Testis (tissue), 3 donors: ENCODE data around the gene TGFBRAP1. TPM values are rescaled to one million over a fixed set of nuclear protein-coding genes. Genes with fewer than 3 reads are reported as not detected.

Experiments
- DNase-seq: peaks from one replicate; pipeline ENCODE4 v3.0.0-alpha.2; 2019
- H3K27ac ChIP-seq, 2 donors: fragments of 200-600 bp; sonication (generic); one replicate each; pipeline ENCODE4 v1.5.1; 2019
- H3K27me3 ChIP-seq: fragments of 200-600 bp; sonication (generic); one replicate; pipeline ENCODE4 v1.5.1; 2019
- H3K36me3 ChIP-seq: fragments of 200-600 bp; sonication (generic); one replicate; pipeline ENCODE4 v1.5.1; 2017; ENCODE audit warnings: low read depth; ENCODE audit errors: missing control alignments
- H3K4me1 ChIP-seq: fragments of 200-600 bp; sonication (generic); one replicate; pipeline ENCODE4 v1.5.1; 2019
- H3K4me3 ChIP-seq, 2 donors: fragments of 200-600 bp; sonication (generic); one replicate each; pipeline ENCODE4 v1.5.1; 2017 to 2019
- H3K9me3 ChIP-seq: fragments of 200-600 bp; sonication (generic); one replicate; pipeline ENCODE4 v1.5.1; 2017
- POLR2A ChIP-seq: fragments of 450-650 bp; IDR thresholded peaks from one replicate; pipeline ENCODE4 v1.6.1; 2017; ENCODE audit warnings: antibody characterized with exemption, mild to moderate bottlenecking, moderate library complexity
- WGBS, 2 donors: methylation state at CpG; one replicate each; pipeline ENCODE4 v1.1.5; 2018; 5-methylcytosine and 5-hydroxymethylcytosine counted together
- intact Hi-C: fragments of 100-400 bp; cut with DNase I; formaldehyde crosslinking; loops from one replicate; pipeline ENCODE4 v1.15.1; 2023; ENCODE audit warnings: low total_unique reads
- polyA plus RNA-seq: library from polyadenylated mRNA; stranded (reverse); fragments of 350-450 nt; fragmentation: Illumina TruSeq; extraction: RNeasy Lipid Tissue Mini Kit (QIAGEN cat#74804); gene quantifications from one replicate; pipeline ENCODE4 v1.2.3, GENCODE V29; 2014; ENCODE audit warnings: low read depth, low replicate concordance; ENCODE audit not compliant: insufficient read depth
- total RNA-seq, 2 donors: library from RNA; depleted of rRNA; stranded (reverse); fragments of >200 nt; gene quantifications; one replicate each; pipeline ENCODE4 v1.2.3, GENCODE V29; 2016
- TF ChIP-seq, protein P1 (sequence below), 3 experiments: fragments of 450-650 bp in 2 of 3; fragments of 200-600 bp in 1 of 3; sonication (generic) in 1 of 3; IDR thresholded peaks; one replicate each; pipeline ENCODE4 v1.5.1; 2016 to 2019; ENCODE audit warnings: antibody characterized with exemption in 3 of 3, mild to moderate bottlenecking in 2 of 3, moderate library complexity in 1 of 3

Gene TGFBRAP1
- total and polyA plus RNA-seq, 3 donors from 2014 or later = 7.3 to 16.3 (median 10.8) TPM

DNA sequence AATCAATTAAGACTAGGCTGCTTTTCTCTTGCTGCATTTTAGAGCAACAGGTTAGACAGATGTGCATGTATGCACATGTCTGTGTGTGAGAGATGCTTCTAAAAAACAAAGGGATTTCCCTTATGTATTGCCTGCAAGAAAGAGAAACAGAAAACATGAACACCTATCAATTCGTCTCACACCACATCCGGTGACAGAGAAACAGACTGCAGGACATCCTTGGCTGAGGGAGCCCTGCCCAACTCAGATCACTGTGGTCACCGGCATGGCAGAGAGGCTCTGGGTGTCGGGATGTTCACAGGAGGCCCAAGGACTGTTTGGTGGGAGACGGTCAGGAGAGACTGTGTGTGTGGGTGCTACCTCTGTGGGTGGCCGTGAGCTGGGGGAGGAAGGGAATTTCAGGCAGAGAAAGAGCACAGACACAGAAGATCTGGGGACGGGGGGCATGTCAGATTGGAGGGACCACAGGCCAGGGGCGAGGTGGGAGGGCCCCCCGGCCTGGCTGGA is 44.4 kb upstream of the TGFBRAP1 start:
- Histone ChIP-seq H3K4me3 (no peak overlapping the region), H3K27ac (peak overlapping the region; percentile 71 to 73), H3K9me3 (no peaks in the 10 kb centered on the region), H3K36me3 (no peaks in the 10 kb centered on the region), H3K4me1 (peaks cover 85% of the 10 kb centered on the region), H3K27me3 (no peaks in the 10 kb centered on the region)
- TF ChIP-seq, protein P1, sequence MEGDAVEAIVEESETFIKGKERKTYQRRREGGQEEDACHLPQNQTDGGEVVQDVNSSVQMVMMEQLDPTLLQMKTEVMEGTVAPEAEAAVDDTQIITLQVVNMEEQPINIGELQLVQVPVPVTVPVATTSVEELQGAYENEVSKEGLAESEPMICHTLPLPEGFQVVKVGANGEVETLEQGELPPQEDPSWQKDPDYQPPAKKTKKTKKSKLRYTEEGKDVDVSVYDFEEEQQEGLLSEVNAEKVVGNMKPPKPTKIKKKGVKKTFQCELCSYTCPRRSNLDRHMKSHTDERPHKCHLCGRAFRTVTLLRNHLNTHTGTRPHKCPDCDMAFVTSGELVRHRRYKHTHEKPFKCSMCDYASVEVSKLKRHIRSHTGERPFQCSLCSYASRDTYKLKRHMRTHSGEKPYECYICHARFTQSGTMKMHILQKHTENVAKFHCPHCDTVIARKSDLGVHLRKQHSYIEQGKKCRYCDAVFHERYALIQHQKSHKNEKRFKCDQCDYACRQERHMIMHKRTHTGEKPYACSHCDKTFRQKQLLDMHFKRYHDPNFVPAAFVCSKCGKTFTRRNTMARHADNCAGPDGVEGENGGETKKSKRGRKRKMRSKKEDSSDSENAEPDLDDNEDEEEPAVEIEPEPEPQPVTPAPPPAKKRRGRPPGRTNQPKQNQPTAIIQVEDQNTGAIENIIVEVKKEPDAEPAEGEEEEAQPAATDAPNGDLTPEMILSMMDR (IDR thresholded peaks at IDR 0.05) = no peak
- TF ChIP-seq POLR2A = no peak
- WGBS, 2 donors = 42 to 57% methylated on average over 9 of the region's 9 CpGs
- intact Hi-C loops = loop anchor here (10.0 kb wide), 1 partner anchor 121 kb away; no protein-coding TSS in a partner anchor
- DNase-seq = no peak

DNA sequence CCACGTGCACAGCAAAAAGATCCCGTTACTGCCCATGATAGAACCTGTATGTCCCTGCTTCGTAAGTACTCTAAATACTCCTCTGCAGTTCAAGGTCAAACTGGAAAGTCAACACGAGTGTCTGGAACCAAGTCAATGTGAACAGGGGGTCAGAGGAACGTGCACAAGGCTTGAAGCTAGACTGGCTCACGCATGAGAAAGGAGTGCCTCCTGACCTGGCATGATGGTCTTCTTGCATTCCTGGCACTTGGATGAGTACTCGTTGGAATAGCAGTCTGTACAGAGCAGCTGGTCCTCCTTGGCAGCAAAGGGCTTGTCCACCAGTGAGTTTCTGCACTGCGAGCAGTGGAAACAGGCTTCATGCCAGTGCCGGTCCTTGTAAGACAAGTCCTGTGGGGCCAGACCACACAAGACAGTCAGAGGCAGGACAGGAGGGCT is 43.8 kb upstream of the TGFBRAP1 start:
- TF ChIP-seq, protein P1 (IDR thresholded peaks at IDR 0.05) = no peak
- H3K27ac ChIP-seq = peak overlapping the region; percentile 71 to 73
- peak; percentile 90 for DNase-seq
- no peaks in the 10 kb centered on the region for H3K27me3 ChIP-seq
- no peak overlapping the region for H3K4me3 ChIP-seq
- intact Hi-C loops = loop anchor here (10.0 kb wide), 1 partner anchor 121 kb away; no protein-coding TSS in a partner anchor
- no peaks in the 10 kb centered on the region for H3K9me3 ChIP-seq
- H3K4me1 ChIP-seq = peaks cover 79% of the 10 kb centered on the region
- 24 to 38% methylated on average over 7 to 9 of the region's 9 CpGs for WGBS, 2 donors
- H3K36me3 ChIP-seq = no peaks in the 10 kb centered on the region

DNA sequence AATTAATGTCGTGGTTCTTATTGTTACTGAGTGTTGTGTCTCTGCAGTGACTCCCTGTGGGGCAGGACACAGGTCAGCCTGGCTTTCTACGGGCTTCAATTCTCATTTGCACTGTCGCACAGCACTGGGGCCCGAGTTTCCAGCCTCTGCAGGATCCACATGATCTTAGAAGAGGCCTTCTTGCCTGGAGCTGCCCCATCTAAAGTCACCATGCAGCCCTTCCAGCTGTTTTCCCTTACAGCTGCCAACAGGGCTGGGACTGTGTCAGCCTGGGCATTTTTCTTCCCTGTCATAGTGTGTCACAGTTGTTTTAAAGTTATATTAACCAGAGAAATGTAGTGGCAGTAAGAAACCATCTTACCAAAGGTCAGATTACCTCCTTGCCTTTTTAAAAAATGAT is 42.3 kb upstream of the TGFBRAP1 start:
- intact Hi-C loops = loop anchor here (10.0 kb wide), 1 partner anchor 123 kb away; no protein-coding TSS in a partner anchor
- TF ChIP-seq, protein P1 (IDR thresholded peaks at IDR 0.05) = no peak
- no peak for TF ChIP-seq POLR2A
- no peaks in the 10 kb centered on the region for H3K36me3 ChIP-seq
- H3K4me3 ChIP-seq = no peak overlapping the region
- no peaks in the 10 kb centered on the region for H3K27me3 ChIP-seq
- DNase-seq = peak; percentile 14
- H3K4me1 ChIP-seq = peaks cover 64% of the 10 kb centered on the region
- 68% methylated on average over 4 of the region's 4 CpGs for WGBS, 2 donors
- peak overlapping the region; percentile 36 to 65 for H3K27ac ChIP-seq
- H3K9me3 ChIP-seq = no peaks in the 10 kb centered on the region

DNA sequence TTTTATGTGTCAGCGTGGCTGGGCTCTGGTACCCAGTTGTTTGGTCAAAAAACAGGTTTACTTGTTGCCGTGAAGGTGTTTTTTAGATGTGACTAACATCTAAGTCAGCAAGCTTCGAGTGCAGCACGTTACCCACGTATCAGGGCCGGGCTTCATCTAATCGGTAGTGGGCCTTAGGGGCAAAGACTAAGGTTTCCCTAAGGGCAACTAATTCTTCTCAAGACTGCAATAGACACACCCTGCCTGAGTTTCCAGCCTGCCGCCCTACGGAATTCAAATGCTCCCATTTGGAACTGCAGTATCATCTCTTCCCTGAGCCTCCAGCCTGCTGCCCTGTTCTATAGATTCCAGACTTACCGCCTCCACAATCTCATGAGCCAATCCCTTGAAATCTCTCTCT is 41.6 kb upstream of the TGFBRAP1 start:
- Histone ChIP-seq H3K27ac (peak overlapping the region; percentile 36 to 65), H3K9me3 (no peaks in the 10 kb centered on the region), H3K4me3 (no peak overlapping the region), H3K27me3 (no peaks in the 10 kb centered on the region), H3K4me1 (peaks cover 63% of the 10 kb centered on the region), H3K36me3 (no peaks in the 10 kb centered on the region)
- intact Hi-C loops = loop anchor here (10.0 kb wide), 1 partner anchor 124 kb away; no protein-coding TSS in a partner anchor
- peak; percentile 11 for DNase-seq
- WGBS, 2 donors = 54 to 66% methylated on average over 10 of the region's 10 CpGs
- TF ChIP-seq, protein P1 (IDR thresholded peaks at IDR 0.05) = no peak
- TF ChIP-seq POLR2A = no peak
